SK-N-MC (cell line): ENCODE measurements around the gene CERKL.

ENCODE experiments used
- EZH2 ChIP-seq: fragments of 200-600 bp; sonication (generic); IDR thresholded peaks from one replicate; pipeline ENCODE4 v1.6.1; 2017; ENCODE audit warnings: antibody characterized with exemption
- POLR2AphosphoS5 ChIP-seq: IDR thresholded peaks from 2 replicates; pipeline ENCODE4 v1.6.1; 2012; ENCODE audit warnings: mild to moderate bottlenecking, low read depth, low read length, borderline replicate concordance

- TF ChIP-seq EZH2: no peak
- no peak for TF ChIP-seq POLR2AphosphoS5
Observed at GRCh38 chr2:181680055-181680936, 23.4 kb upstream of the CERKL start, which contains the start of gene NEUROD1.
